ENCODE data around the gene TBC1D3B. TPM values are rescaled to one million over a fixed set of nuclear protein-coding genes. Genes with fewer than 3 reads are reported as not detected.
"Not testable (repeated sequence)": the region's sequence is repeated elsewhere in the genome, so short reads cannot be mapped to it uniquely, and the experiment has no call there.

The TBC1D3B gene
- total RNA-seq, 1 experiment from 2014 or later, result 5.1 TPM

GRCh38 chr17:36189993-36190392 is 13.6 kb upstream of the TBC1D3B start:
- H3K4me1 ChIP-seq (ENCODE audit: insufficient read depth, low read length, poor library complexity, severe bottlenecking); H3K27ac ChIP-seq (ENCODE audit: low read depth, low read length, poor library complexity, severe bottlenecking); H3K27me3 ChIP-seq (replicated peaks; ENCODE audit: insufficient read depth, low read depth, low read length, poor library complexity); DNase-seq (ENCODE audit: low spot score); CTCF ChIA-PET; H3K9me3 ChIP-seq (ENCODE audit: low read depth, low read length, poor library complexity, severe bottlenecking); BruUV-seq (replicated peaks); H3K4me3 ChIP-seq (ENCODE audit: low read depth, low read length, poor library complexity, severe bottlenecking); H3K36me3 ChIP-seq (ENCODE audit: insufficient read depth, low read length, poor library complexity, severe bottlenecking); POLR2A ChIA-PET (ENCODE audit: low non-redundant PET); intact Hi-C loops (cut with micrococcal nuclease; ENCODE audit: unreplicated experiment): not testable (repeated sequence)

- no peaks in the 10 kb centered on the region for H3K9me3 ChIP-seq (ENCODE audit: low read depth, low read length, poor library complexity, severe bottlenecking)
- TF ChIP-seq EZH2 (IDR thresholded peaks at IDR 0.05; ENCODE audit: borderline replicate concordance, low read depth, low read length, poor library complexity, severe bottlenecking), result no peak
- TF ChIP-seq CTCF (conservative IDR thresholded peaks at IDR 0.05; ENCODE audit: low read depth, low read length), result no peak
- ChIA-PET CTCF (no interaction called here), POLR2A (ENCODE audit: low non-redundant PET) (no interaction called here)
- H3K36me3 ChIP-seq (ENCODE audit: insufficient read depth, low read length, poor library complexity, severe bottlenecking), result no peaks in the 10 kb centered on the region
- intact Hi-C loops (cut with micrococcal nuclease; ENCODE audit: unreplicated experiment), result no loop called here
- no peak overlapping the region for H3K4me3 ChIP-seq (ENCODE audit: low read depth, low read length, poor library complexity, severe bottlenecking)
- DNase-seq (ENCODE audit: low spot score), result no peak
- no peaks in the 10 kb centered on the region for H3K4me1 ChIP-seq (ENCODE audit: insufficient read depth, low read length, poor library complexity, severe bottlenecking)
- no peak overlapping the region for H3K27ac ChIP-seq (ENCODE audit: low read depth, low read length, poor library complexity, severe bottlenecking)
- no peaks in the 10 kb centered on the region for H3K27me3 ChIP-seq (replicated peaks; ENCODE audit: insufficient read depth, low read depth, low read length, poor library complexity)
- no TSS peak for BruUV-seq (replicated peaks)
These were observed 12.5 kb upstream of the TBC1D3B start for GRCh38 chr17:36188891-36189306.

- BruUV-seq (replicated peaks); H3K4me3 ChIP-seq (ENCODE audit: low read depth, low read length, poor library complexity, severe bottlenecking); CTCF ChIA-PET; H3K27me3 ChIP-seq (replicated peaks; ENCODE audit: insufficient read depth, low read depth, low read length, poor library complexity); POLR2A ChIA-PET (ENCODE audit: low non-redundant PET); H3K9me3 ChIP-seq (ENCODE audit: low read depth, low read length, poor library complexity, severe bottlenecking); H3K27ac ChIP-seq (ENCODE audit: low read depth, low read length, poor library complexity, severe bottlenecking); DNase-seq (ENCODE audit: low spot score); H3K4me1 ChIP-seq (ENCODE audit: insufficient read depth, low read length, poor library complexity, severe bottlenecking); intact Hi-C loops (cut with micrococcal nuclease; ENCODE audit: unreplicated experiment); H3K36me3 ChIP-seq (ENCODE audit: insufficient read depth, low read length, poor library complexity, severe bottlenecking): not testable (repeated sequence)
These were observed 11.7 kb upstream of the TBC1D3B start for GRCh38 chr17:36187943-36188665.

GRCh38 chr17:36186810-36187763 is 10.7 kb upstream of the TBC1D3B start:
- H3K36me3 ChIP-seq (ENCODE audit: insufficient read depth, low read length, poor library complexity, severe bottlenecking); H3K4me1 ChIP-seq (ENCODE audit: insufficient read depth, low read length, poor library complexity, severe bottlenecking); DNase-seq (ENCODE audit: low spot score); H3K27me3 ChIP-seq (replicated peaks; ENCODE audit: insufficient read depth, low read depth, low read length, poor library complexity); BruUV-seq (replicated peaks); POLR2A ChIA-PET (ENCODE audit: low non-redundant PET); H3K4me3 ChIP-seq (ENCODE audit: low read depth, low read length, poor library complexity, severe bottlenecking); intact Hi-C loops (cut with micrococcal nuclease; ENCODE audit: unreplicated experiment); H3K9me3 ChIP-seq (ENCODE audit: low read depth, low read length, poor library complexity, severe bottlenecking); CTCF ChIA-PET; H3K27ac ChIP-seq (ENCODE audit: low read depth, low read length, poor library complexity, severe bottlenecking): not testable (repeated sequence)
